GM12872 (cell line): ENCODE measurements around the gene SLC34A3.

Source experiments
- TF ChIP-seq, protein P1 (sequence below): IDR thresholded peaks from 3 replicates; pipeline ENCODE4 v1.5.1; 2011; ENCODE audit warnings: low read depth, mild to moderate bottlenecking, low read length, moderate library complexity; ENCODE audit not compliant: insufficient read depth

Gene SLC34A3

DNA sequence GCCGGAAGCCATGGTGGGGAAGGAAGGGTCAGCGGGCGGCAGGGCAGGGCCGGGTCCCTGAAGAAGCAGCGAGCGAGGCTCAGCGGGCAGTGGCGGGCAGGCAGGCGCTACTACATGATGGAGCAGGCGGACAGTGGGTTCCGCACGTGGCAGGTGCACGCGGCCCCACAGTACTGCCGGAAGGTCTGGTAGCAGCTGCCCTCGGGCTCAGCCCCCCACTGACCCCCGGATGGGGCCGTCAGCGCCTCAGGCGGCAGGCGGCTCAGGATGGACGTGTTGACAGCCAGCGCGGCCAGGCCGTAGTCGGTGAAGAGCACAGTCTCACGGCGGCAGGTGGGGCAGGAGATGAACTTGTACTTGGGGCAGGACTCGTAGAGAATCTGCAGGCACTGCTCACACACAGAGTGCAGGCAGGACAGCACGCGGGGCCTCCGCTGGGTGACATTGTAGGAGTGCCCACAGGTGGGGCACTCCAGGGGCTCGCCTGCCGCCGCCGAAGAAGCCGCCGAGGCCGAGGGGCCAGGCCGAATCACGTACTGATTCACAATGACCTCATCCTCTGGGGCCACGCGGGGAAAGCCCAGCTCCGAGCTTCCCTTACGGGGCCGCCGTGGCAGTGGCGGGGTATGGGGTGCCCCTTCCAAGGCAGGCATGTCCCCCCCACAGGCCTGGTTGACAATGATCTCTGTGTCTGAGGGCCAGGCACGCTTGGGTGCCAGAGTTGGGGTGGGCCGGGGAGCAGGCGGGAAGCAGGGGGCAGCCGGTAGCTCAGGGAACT lies 10.2 kb upstream of the SLC34A3 start:
- TF ChIP-seq, protein P1, sequence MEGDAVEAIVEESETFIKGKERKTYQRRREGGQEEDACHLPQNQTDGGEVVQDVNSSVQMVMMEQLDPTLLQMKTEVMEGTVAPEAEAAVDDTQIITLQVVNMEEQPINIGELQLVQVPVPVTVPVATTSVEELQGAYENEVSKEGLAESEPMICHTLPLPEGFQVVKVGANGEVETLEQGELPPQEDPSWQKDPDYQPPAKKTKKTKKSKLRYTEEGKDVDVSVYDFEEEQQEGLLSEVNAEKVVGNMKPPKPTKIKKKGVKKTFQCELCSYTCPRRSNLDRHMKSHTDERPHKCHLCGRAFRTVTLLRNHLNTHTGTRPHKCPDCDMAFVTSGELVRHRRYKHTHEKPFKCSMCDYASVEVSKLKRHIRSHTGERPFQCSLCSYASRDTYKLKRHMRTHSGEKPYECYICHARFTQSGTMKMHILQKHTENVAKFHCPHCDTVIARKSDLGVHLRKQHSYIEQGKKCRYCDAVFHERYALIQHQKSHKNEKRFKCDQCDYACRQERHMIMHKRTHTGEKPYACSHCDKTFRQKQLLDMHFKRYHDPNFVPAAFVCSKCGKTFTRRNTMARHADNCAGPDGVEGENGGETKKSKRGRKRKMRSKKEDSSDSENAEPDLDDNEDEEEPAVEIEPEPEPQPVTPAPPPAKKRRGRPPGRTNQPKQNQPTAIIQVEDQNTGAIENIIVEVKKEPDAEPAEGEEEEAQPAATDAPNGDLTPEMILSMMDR = no peak

DNA sequence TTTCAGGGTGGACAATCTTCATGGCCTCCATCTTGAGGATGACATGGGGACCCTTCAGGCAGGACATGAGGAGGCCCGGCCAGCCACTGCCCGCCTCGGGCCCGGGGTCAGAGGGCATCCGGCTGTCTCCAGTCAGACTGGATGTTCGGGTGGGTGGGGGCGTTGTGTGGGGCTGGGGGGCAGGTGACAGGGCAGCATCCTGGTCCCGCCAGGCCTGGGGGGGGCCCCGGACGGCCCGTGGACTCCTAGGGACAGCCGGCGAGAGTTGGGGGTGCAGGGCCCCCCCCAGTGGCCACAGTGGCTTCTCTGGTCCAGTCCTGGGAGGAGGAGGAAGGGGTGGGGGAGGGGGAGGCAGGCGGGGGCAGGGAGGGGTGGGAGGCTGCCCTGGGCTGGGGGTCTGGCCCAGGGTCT lies 9.6 kb upstream of the SLC34A3 start:
- TF ChIP-seq, protein P1 = no peak

DNA sequence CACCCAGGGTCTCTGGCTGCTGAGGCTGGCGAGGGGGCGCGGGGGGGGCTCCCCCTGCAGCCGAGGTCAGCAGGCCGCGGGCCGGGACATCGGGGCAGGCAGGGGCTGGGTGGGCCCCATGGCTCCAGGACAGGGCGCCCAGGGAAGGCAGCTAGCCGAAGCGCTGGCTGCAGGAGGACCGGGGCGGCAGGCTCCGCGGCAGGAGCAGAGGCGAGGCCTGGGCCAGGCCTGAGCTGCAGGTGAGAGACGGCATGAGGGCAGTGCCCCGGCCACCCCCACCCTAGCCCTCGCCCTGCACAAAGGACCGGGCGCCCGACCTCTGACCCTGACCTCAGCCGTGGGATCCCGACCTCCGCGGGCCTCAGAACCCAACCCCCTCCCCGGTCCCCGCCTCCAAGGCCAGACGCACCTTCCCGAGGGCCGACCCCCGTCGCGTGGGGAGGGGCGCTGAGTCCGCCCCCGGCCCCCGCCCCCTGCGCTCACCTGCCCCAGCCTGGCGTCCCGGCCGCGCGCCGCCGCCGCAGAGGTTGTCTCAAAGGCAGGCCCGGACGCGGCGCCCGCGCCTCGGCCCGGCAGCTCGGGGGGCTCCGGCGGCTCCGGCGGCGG lies 9.1 kb upstream of the SLC34A3 start:
- TF ChIP-seq, protein P1 = no peak

DNA sequence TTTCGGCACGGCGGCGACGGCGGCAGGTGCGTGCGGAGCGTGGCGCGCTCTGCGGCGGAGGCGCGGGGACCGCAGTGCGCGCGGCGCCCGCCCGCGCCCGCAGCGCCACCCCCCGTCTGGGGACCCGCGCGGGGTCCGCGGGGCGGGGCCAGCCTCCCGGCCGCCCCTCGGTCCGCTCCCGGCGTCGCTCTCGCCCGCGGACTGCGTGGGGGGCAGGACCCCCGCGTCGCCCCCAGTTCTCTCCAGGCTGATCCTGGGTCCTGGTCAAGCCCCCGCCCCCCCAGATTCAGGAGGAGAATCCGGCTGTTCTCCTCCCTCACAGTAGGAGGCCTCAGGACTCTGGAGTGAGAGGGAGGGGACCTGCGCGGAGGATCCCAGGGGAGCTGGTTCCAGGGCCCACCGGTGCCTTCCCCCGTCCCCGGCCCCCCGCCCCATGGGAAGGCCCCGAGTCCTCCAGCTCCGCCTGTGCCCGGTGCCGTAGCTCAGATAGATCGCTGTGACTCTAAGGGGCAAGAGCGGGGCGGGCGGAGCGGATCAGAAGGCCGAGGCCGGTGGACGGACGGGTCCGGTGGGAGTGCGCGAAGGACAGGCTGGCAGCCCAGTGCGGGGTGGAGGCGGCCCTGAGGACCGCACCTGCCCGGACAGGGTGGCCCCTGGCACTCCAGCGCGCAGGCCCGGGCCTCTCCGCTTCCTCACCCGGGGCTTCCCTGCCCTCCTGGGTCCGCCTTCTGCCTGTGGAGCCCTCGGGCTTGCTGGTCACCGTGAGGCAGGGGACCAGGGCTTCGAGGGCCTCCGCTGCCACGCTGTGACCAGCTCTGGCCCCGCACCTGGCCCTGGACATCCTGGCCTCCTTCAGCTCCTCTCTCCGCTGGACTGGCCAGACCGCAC lies 8.3 kb upstream of the SLC34A3 start, which contains the start of gene RNF208:
Gene RNF208 (minus strand): TSS at position 51 of the 888 bp plus-strand sequence. CDS start 1,028 bp downstream, outside the sequence.
- TF ChIP-seq, protein P1 = no peak

DNA sequence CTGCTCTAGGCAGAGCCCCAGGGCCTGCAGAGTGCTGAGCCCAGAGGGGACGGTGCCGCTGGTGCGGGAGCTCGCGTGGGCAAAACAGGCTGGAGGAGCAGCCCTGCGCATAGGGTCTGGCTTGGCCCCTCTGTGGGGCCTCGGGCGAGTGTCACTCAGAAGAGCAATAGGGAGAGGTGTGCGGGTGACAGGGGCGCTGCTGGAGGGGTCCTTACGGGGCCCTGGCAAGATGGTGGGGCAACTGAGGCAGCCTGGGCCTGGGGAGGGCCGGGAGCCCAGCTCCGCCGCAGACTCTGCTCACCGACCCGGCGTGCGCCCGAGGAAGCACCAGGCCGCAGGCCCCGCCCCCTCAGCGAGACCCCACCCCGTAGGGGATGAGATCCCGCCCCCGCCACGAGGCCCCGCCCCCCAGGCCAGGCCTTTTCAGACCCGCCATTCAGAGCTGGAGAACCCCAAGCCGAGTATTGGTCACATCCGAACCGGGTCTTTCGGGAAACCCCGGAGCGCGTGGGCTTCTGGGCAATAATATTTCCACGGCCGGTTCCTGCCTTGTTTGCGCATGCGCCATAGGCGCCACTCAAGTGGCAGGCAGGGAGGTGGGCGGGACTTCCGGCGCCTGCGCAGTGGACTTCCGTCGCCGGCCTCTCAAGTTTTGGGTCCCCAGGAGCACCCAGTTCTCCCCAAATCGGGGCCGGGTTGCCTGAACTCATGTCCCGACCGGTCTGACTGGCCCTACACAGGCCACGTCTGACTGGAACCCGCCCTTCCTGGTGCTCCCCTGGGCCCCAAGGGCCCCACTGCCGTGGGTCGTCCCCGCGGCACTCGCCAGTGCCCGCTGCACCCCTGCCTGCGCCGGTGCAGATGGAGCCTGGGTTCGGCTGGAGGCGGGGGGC lies 7.4 kb upstream of the SLC34A3 start:
- TF ChIP-seq, protein P1 = no peak

DNA sequence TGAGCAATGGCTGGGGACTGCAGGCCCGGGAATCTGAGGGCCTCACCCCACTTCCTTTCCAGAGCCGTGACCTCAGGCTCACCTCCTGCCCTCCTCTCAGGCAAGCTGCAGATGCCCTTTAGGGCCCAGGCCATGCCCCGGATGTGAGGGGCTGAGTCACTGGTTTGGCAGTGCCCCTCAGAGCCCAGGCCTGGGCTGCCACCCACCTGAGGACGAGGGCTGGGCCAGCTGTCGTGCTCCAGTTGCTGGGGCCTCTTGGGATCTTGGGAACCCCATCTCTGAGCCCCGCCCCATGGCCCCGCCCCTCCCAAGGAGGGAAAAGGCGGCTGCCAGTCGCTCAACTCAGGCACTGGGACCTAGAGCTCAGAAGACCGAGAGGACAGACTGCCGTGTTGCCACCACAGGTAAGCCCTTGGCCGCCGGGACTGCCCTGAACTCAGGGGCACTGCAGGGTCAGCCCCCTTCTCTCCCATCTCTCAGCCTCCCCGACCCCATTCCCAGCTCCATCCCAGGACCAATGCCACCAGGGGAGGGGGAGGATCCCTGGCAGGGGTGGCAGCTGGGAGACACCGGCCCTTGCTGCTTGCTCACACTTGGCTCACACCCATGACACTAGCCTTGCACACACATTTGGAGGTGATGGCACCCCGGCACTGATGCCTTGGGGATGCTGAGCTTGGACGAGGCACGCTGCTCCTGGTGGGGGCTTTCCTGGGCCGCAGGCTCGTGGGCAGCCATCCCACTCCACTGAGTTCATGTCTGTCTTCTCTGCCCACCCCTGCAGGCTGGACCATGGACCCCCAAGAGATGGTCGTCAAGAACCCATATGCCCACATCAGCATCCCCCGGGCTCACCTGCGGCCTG lies 5.6 kb upstream of the SLC34A3 start, which contains the start of gene CYSRT1:
Gene CYSRT1 (plus strand): TSS at position 345 of the 865 bp plus-strand sequence. CDS start 448 bp downstream, at position 793.
- TF ChIP-seq, protein P1 = no peak
